GM12874 (cell line): ENCODE data around the gene CTNNA3.

Source experiments
- CTCF ChIP-seq: IDR thresholded peaks from 2 replicates; pipeline ENCODE4 v1.5.1; 2011; ENCODE audit warnings: low read depth, mild to moderate bottlenecking, control low read depth, low read length, moderate library complexity; ENCODE audit not compliant: insufficient read depth

The CTNNA3 gene

GRCh38 chr10:67224553-67224952 lies 471.4 kb downstream of the CTNNA3 start:
- TF ChIP-seq CTCF = no peak

DNA sequence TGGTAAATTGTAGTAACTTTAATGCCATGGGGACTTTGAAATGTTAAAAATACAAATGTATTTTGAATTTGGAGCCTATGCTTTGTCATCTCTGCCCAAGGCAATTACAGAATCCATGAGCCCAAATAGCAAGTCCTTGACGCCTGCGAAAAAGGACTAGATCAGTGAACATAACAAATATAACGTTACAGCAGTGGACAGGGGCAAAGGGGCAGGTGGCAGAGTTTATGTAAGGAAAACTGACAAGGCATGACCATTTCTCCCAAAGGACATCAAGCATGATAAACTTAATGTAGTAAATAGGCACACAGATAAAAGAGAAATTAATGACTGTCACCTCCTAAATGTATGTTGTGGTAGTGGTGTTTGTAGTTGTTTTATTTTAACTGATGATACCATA lies 473.1 kb downstream of the CTNNA3 start:
- TF ChIP-seq CTCF = no peak

DNA sequence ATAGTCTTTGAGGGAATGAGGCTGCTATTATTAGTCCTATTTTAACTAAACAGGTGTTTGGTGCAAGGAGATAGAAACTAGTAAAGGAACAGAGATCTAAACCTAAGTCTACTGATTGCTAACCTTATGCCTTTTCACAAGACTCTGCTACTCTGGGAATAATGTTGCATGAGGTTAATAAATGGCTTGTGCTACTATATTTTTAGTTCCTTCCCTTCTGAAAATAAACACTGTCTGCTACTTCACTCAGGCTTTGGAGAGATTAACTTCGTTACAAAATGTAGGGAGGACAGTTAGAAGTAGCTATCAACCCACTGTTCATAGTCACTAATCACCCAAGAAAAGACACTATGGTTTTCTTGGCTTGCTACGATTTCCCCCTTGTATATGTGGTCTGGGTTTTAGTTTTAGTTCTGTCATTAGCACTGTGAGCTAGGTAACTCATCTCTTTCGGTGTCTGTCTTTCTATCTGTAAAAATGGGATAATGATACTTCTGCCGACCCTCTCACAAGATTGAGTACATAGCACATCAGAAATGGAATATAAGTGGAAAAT lies 474.0 kb downstream of the CTNNA3 start:
- TF ChIP-seq CTCF = no peak

DNA sequence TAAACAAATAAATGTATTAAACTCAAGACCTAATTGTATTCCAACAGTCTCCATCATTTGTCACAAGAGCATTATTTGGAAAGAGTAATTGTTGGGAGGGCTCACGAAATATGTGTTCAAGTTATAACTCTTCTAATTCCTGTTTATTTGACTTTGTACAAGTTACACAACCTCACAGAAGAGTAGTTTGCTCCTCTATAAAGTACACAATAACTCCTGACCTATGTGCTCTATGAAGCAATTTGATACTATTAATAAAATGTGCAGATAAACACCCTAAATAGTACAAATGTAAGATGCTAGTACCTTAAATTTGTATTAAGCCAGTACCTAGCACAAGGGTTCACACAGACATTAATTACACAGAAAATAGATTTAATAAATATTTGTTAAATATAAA lies 484.3 kb downstream of the CTNNA3 start:
- no peak for TF ChIP-seq CTCF

DNA sequence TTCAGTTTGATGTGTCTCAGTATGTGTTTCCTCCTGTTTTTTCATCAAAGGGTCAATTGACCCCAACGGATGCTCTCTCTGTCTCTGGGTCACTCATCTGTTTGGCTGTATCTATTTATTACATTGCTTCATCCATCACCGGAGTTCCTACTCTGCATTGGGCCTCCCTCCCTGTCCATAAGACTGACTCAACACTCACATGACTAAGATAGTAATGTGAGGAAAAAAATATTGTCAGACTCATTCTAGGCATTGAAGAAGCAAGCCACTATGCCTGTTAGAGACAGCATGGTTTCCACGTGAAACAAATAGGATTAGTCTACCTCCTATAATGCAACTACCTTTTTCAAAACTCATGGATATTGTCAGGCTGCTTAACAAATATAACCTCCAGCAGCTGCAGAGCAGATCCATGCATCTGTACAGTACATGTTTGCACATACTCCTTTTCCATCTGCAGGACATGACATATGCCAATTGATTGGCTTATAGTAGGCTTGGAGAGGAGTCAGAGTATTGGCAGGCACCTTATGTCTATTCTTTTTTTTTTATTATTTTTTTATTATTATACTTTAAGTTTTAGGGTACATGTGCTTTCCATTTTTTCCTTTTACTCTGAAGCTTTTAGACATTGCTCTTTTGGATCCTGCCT lies 495.0 kb downstream of the CTNNA3 start:
- no peak for TF ChIP-seq CTCF

DNA sequence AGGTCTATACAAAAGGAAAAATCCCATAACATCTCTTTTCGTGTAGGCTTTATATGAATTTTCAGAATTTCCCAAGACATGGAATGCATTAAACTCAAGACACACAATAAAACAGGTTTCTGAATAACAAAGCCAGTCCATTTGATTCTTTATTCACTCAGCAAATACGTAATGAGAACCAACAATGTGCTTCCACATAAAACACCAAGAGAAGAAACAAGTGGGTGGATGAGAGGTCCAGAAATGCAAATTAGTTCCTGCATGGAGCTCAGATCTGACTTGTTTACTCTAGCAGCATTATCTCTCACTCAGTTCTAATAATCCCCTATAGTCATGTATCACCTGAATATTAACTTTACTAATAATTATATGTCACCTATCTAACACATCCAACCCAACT lies 520.6 kb downstream of the CTNNA3 start:
- no peak for TF ChIP-seq CTCF

DNA sequence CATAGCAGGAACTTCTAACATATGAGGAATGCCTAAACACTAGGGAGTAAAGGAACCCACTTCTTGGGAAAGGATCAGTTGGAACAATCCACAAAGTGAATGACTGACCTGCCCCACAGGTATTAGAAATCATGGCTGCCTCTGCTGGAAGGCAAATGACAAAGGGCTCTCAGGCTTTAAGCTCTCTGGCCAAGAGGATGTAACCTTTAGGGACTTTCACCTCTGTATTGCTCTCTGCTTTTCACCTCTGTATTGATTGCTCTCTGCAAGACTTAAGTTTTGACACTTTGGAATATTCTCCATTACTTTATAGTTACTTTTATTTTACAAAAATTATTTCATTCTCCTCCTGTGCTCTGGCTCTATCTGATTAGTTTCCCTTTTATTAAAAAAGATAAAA lies 522.2 kb downstream of the CTNNA3 start:
- no peak for TF ChIP-seq CTCF
